ENCODE data around the gene OR2T34.
"Not testable (repeated sequence)": the region's sequence is repeated elsewhere in the genome, so short reads cannot be mapped to it uniquely, and the experiment has no call there.

OR2T34 gene

GRCh38 chr1:248576260-248576980, 1.9 kb upstream of the OR2T34 start:
- no CpG with 5 or more reads among the region's 9 CpGs for WGBS, 2 donors (ENCODE audit: extremely low coverage in 2 of 2, insufficient read length in 2 of 2, insufficient replicate concordance in 1 of 2)
- H2BK15ac ChIP-seq (ENCODE audit: low read length) = no peak overlapping the region
- H3K27me3 ChIP-seq (ENCODE audit: control insufficient read depth in 3 of 3, insufficient read depth in 3 of 3, low read depth in 1 of 3, low read length in 3 of 3) = no peaks in the 10 kb centered on the region

GRCh38 chr1:248573856-248574255, 701 bp downstream of the OR2T34 start:
- not testable (repeated sequence) for H2BK5ac ChIP-seq (ENCODE audit: low read length); H3K4me3 ChIP-seq (ENCODE audit: low read length in 2 of 2); H3K79me1 ChIP-seq (ENCODE audit: low read depth, low read length); H4K8ac ChIP-seq (ENCODE audit: low read depth, low read length); H3K18ac ChIP-seq (ENCODE audit: low read length); H2AFZ ChIP-seq (ENCODE audit: low read length); H3K9me3 ChIP-seq (replicated peaks in 1 of 2; ENCODE audit: control insufficient read depth in 2 of 2, insufficient read depth in 1 of 2, low read depth in 1 of 2, low read length in 2 of 2); H2AK5ac ChIP-seq (ENCODE audit: low read depth, low read length); H3K4ac ChIP-seq (ENCODE audit: low read length); H3K27me3 ChIP-seq (ENCODE audit: control insufficient read depth in 3 of 3, insufficient read depth in 3 of 3, low read depth in 1 of 3, low read length in 3 of 3); H3K4me1 ChIP-seq (ENCODE audit: control insufficient read depth in 2 of 2, insufficient read depth in 1 of 2, low read depth in 1 of 2, low read length in 2 of 2); H3K36me3 ChIP-seq (replicated peaks in 1 of 2; ENCODE audit: control insufficient read depth in 2 of 2, insufficient read depth in 2 of 2, low read length in 2 of 2); H2BK12ac ChIP-seq (ENCODE audit: low read length); H3K9ac ChIP-seq (ENCODE audit: low read depth, low read length, poor library complexity); H4K91ac ChIP-seq (ENCODE audit: low read depth, low read length, poor library complexity); DNase-seq (ENCODE audit: low spot score); H2BK120ac ChIP-seq (ENCODE audit: low read depth, low read length); H3K4me2 ChIP-seq (ENCODE audit: insufficient read depth, low read length, poor library complexity, severe bottlenecking); H3K27ac ChIP-seq (replicated peaks; ENCODE audit: low read length); H3K23ac ChIP-seq (ENCODE audit: low read depth, low read length, poor library complexity); H2BK15ac ChIP-seq (ENCODE audit: low read length); H3K14ac ChIP-seq (ENCODE audit: low read length)
- WGBS, 2 donors (ENCODE audit: extremely low coverage in 2 of 2, insufficient read length in 2 of 2, insufficient replicate concordance in 1 of 2) = no CpG with 5 or more reads among the region's 8 CpGs

More at GRCh38 chr1:248576260-248576980, 1.9 kb upstream of the OR2T34 start:
- Histone ChIP-seq H2AK5ac (ENCODE audit: low read depth, low read length) (no peak overlapping the region), H3K4ac (ENCODE audit: low read length) (no peak overlapping the region), H2BK12ac (ENCODE audit: low read length) (no peak overlapping the region), H3K36me3 (replicated peaks in 1 of 2; ENCODE audit: control insufficient read depth in 2 of 2, insufficient read depth in 2 of 2, low read length in 2 of 2) (no peaks in the 10 kb centered on the region), H2BK120ac (ENCODE audit: low read depth, low read length) (no peak overlapping the region), H3K14ac (ENCODE audit: low read length) (no peak overlapping the region), H2BK5ac (ENCODE audit: low read length) (no peak overlapping the region), H3K4me1 (ENCODE audit: control insufficient read depth in 2 of 2, insufficient read depth in 1 of 2, low read depth in 1 of 2, low read length in 2 of 2) (no peaks in the 10 kb centered on the region), H3K79me1 (ENCODE audit: low read depth, low read length) (no peaks in the 10 kb centered on the region), H4K8ac (ENCODE audit: low read depth, low read length) (no peak overlapping the region), H3K23ac (ENCODE audit: low read depth, low read length, poor library complexity) (no peak overlapping the region), H3K4me2 (ENCODE audit: insufficient read depth, low read length, poor library complexity, severe bottlenecking) (no peak overlapping the region), H3K27ac (replicated peaks; ENCODE audit: low read length) (no peak overlapping the region), H2AFZ (ENCODE audit: low read length) (no peak overlapping the region), H3K9ac (ENCODE audit: low read depth, low read length, poor library complexity) (no peak overlapping the region), H3K18ac (ENCODE audit: low read length) (no peak overlapping the region), H4K91ac (ENCODE audit: low read depth, low read length, poor library complexity) (no peak overlapping the region), H3K9me3 (replicated peaks in 1 of 2; ENCODE audit: control insufficient read depth in 2 of 2, insufficient read depth in 1 of 2, low read depth in 1 of 2, low read length in 2 of 2) (peaks cover 0 to 3% of the 10 kb centered on the region in 2 donors), H3K4me3 (ENCODE audit: low read length in 2 of 2) (no peak overlapping the region)
- no peak for DNase-seq (ENCODE audit: low spot score)

GRCh38 chr1:248572049-248572448, 2.5 kb downstream of the OR2T34 start:
- DNase-seq (ENCODE audit: low spot score); H3K4me1 ChIP-seq (ENCODE audit: control insufficient read depth in 2 of 2, insufficient read depth in 1 of 2, low read depth in 1 of 2, low read length in 2 of 2): not testable (repeated sequence)

GRCh38 chr1:248570811-248571210, 3.7 kb downstream of the OR2T34 start:
- not testable (repeated sequence) for H2BK5ac ChIP-seq (ENCODE audit: low read length); H3K79me1 ChIP-seq (ENCODE audit: low read depth, low read length); H3K18ac ChIP-seq (ENCODE audit: low read length); H3K4me3 ChIP-seq (ENCODE audit: low read length in 2 of 2); H3K27me3 ChIP-seq (ENCODE audit: control insufficient read depth in 3 of 3, insufficient read depth in 3 of 3, low read depth in 1 of 3, low read length in 3 of 3); H2AK5ac ChIP-seq (ENCODE audit: low read depth, low read length); H3K4me1 ChIP-seq (ENCODE audit: control insufficient read depth in 2 of 2, insufficient read depth in 1 of 2, low read depth in 1 of 2, low read length in 2 of 2); H3K9ac ChIP-seq (ENCODE audit: low read depth, low read length, poor library complexity); H3K36me3 ChIP-seq (replicated peaks in 1 of 2; ENCODE audit: control insufficient read depth in 2 of 2, insufficient read depth in 2 of 2, low read length in 2 of 2); H2BK15ac ChIP-seq (ENCODE audit: low read length); DNase-seq (ENCODE audit: low spot score); H3K4me2 ChIP-seq (ENCODE audit: insufficient read depth, low read length, poor library complexity, severe bottlenecking); H2BK120ac ChIP-seq (ENCODE audit: low read depth, low read length); H2BK12ac ChIP-seq (ENCODE audit: low read length); H3K9me3 ChIP-seq (replicated peaks in 1 of 2; ENCODE audit: control insufficient read depth in 2 of 2, insufficient read depth in 1 of 2, low read depth in 1 of 2, low read length in 2 of 2); H4K8ac ChIP-seq (ENCODE audit: low read depth, low read length); H3K23ac ChIP-seq (ENCODE audit: low read depth, low read length, poor library complexity); H3K4ac ChIP-seq (ENCODE audit: low read length); H3K27ac ChIP-seq (replicated peaks; ENCODE audit: low read length); H2AFZ ChIP-seq (ENCODE audit: low read length); H4K91ac ChIP-seq (ENCODE audit: low read depth, low read length, poor library complexity); H3K14ac ChIP-seq (ENCODE audit: low read length)
- no CpG with 5 or more reads among the region's 3 CpGs for WGBS, 2 donors (ENCODE audit: extremely low coverage in 2 of 2, insufficient read length in 2 of 2, insufficient replicate concordance in 1 of 2)

More at GRCh38 chr1:248572049-248572448, 2.5 kb downstream of the OR2T34 start:
- H4K91ac ChIP-seq (ENCODE audit: low read depth, low read length, poor library complexity); H3K27me3 ChIP-seq (ENCODE audit: control insufficient read depth in 3 of 3, insufficient read depth in 3 of 3, low read depth in 1 of 3, low read length in 3 of 3); H3K4ac ChIP-seq (ENCODE audit: low read length); H2BK120ac ChIP-seq (ENCODE audit: low read depth, low read length); H3K23ac ChIP-seq (ENCODE audit: low read depth, low read length, poor library complexity); H3K4me2 ChIP-seq (ENCODE audit: insufficient read depth, low read length, poor library complexity, severe bottlenecking); H3K14ac ChIP-seq (ENCODE audit: low read length); H4K8ac ChIP-seq (ENCODE audit: low read depth, low read length); H3K18ac ChIP-seq (ENCODE audit: low read length); H3K9ac ChIP-seq (ENCODE audit: low read depth, low read length, poor library complexity); H2AK5ac ChIP-seq (ENCODE audit: low read depth, low read length); H2BK5ac ChIP-seq (ENCODE audit: low read length); H3K36me3 ChIP-seq (replicated peaks in 1 of 2; ENCODE audit: control insufficient read depth in 2 of 2, insufficient read depth in 2 of 2, low read length in 2 of 2); H2AFZ ChIP-seq (ENCODE audit: low read length); H3K9me3 ChIP-seq (replicated peaks in 1 of 2; ENCODE audit: control insufficient read depth in 2 of 2, insufficient read depth in 1 of 2, low read depth in 1 of 2, low read length in 2 of 2); H3K4me3 ChIP-seq (ENCODE audit: low read length in 2 of 2); H3K27ac ChIP-seq (replicated peaks; ENCODE audit: low read length); H3K79me1 ChIP-seq (ENCODE audit: low read depth, low read length); H2BK12ac ChIP-seq (ENCODE audit: low read length); H2BK15ac ChIP-seq (ENCODE audit: low read length): not testable (repeated sequence)
- no CpG with 5 or more reads among the region's 1 CpG for WGBS, 2 donors (ENCODE audit: extremely low coverage in 2 of 2, insufficient read length in 2 of 2, insufficient replicate concordance in 1 of 2)
